ENCODE data around the gene MIA3. TPM values are rescaled to one million over a fixed set of nuclear protein-coding genes. Genes with fewer than 3 reads are reported as not detected.

Gene MIA3
- total and polyA plus RNA-seq, 9 of the 15 experiments (the other 6 are each of a cell fraction or from before 2014, with no cell fraction given) = 21.6 to 89.4 (median 40.8) TPM

DNA sequence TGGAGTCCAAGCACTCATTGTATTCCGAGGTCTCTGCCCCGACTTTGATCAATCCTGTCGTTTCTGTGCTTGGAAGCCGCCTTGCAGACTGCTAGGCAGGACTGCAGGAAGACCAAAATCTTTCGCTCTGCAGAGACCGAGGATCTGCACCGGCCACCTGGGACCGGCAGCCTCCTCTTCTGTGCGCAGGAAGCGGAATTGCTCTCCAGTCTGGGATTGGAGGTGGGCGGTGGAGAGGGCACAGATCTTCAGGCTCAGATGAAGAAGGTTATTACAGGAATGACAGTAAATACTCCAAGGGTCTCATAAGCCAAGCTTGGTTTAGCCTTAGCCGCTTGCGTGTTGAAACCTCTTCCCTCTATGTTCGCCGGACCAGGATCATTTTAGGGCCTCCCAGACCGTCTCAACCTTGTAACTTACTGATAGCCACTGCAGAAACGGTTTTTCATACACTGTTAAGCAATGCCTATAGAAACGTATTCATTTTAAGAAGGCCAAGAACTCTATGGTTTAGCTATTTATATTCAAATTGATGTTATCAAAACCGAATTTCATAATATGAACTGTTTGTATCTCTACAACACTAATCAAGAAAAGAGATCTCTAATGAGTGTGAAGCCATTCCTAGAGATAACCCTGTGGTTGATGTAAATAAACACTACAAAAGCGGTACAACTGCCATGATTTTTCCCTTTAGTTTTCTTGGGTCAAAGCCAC, 1.1 kb downstream of the MIA3 start:
- no peaks in the 10 kb centered on the region for H3K9me3 ChIP-seq (replicated peaks; ENCODE audit: control insufficient read depth, insufficient read depth, low read depth, low read length)
- peak; percentile 15 for FAIRE-seq
- ChIA-PET POLR2A (no interaction called here), CTCF (ENCODE audit: low intra/inter-chr PET ratio) (no interaction called here)
- in situ Hi-C loops (cut with MboI) (no loop called here), intact Hi-C loops (cut with micrococcal nuclease) (loop anchor here (2.0 kb wide), 2 partner anchors 24 to 30 kb away; partner anchors contain the start of gene TAF1A)
- DNase-seq (ENCODE audit: extremely low read depth in 1 of 4, low spot score in 3 of 4) = peak; percentile 40 to 67 (median 48)
- peaks cover 34% of the 10 kb centered on the region for H3K79me2 ChIP-seq (ENCODE audit: control insufficient read depth, insufficient read depth, low read length)
- ATAC-seq = peak; percentile 80
- H3K27me3 ChIP-seq (ENCODE audit: control insufficient read depth in 2 of 2, insufficient read depth in 2 of 2, low read length in 2 of 2) = no peaks in the 10 kb centered on the region
- peak overlapping the region; percentile 82 for H2AFZ ChIP-seq (ENCODE audit: low read depth, low read length)
- peaks cover 8 to 14% of the 10 kb centered on the region in 2 experiments; a peak in 4 of 5 replicates for H3K4me1 ChIP-seq (replicated peaks in 1 of 2; ENCODE audit: control insufficient read depth in 2 of 2, insufficient read depth in 2 of 2, low read length in 2 of 2)
- peaks cover 13% of the 10 kb centered on the region for H4K20me1 ChIP-seq (replicated peaks; ENCODE audit: control insufficient read depth, insufficient read depth, low read length)
- peak overlapping the region; percentile 86 for H3K4me3 ChIP-seq
- peak overlapping the region; percentile 90 for H3K4me2 ChIP-seq (ENCODE audit: insufficient read depth, low read length)
- 3% methylated on average over 20 of the region's 20 CpGs for WGBS (ENCODE audit: insufficient coverage, low coverage, missing lambda C conversion rate)
- BruUV-seq (replicated peaks) = TSS peak; percentile 49
- H3K9me1 ChIP-seq (ENCODE audit: control insufficient read depth, insufficient read depth, low read length) = no peaks in the 10 kb centered on the region
- H3K36me3 ChIP-seq (ENCODE audit: control insufficient read depth, insufficient read depth, low read length) = peaks cover 29% of the 10 kb centered on the region
- peak overlapping the region; percentile 84; the same call in 2 of the 3 replicates for H3K27ac ChIP-seq (ENCODE audit: extremely low read depth, low read depth, low read length)
- peak overlapping the region; percentile 72 to 96 for H3K9ac ChIP-seq (ENCODE audit: insufficient read depth in 1 of 2, low read depth in 2 of 2, low read length in 2 of 2)
- TF ChIP-seq RAD51 (IDR thresholded peaks at IDR 0.05; ENCODE audit: borderline replicate concordance, low read depth) (no peak), POU5F1 (IDR thresholded peaks at IDR 0.05; ENCODE audit: borderline replicate concordance, low read depth, low read length, partially characterized antibody) (no peak), KLF6 (CRISPR knock-in tag; IDR thresholded peaks at IDR 0.05; ENCODE audit: borderline replicate concordance) (no peak)
- TF ChIP-seq, protein P1, sequence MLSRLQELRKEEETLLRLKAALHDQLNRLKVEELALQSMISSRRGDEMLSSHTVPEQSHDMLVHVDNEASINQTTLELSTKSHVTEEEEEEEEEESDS (CRISPR knock-in tag; IDR thresholded peaks at IDR 0.05) = no peak
- TF ChIP-seq, protein P2, sequence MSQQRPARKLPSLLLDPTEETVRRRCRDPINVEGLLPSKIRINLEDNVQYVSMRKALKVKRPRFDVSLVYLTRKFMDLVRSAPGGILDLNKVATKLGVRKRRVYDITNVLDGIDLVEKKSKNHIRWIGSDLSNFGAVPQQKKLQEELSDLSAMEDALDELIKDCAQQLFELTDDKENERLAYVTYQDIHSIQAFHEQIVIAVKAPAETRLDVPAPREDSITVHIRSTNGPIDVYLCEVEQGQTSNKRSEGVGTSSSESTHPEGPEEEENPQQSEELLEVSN (IDR thresholded peaks at IDR 0.05; ENCODE audit: borderline replicate concordance in 1 of 2, extremely low read depth in 1 of 2, insufficient read depth in 1 of 2, insufficient read length in 1 of 2, low read depth in 1 of 2, low read length in 1 of 2, poor library complexity in 1 of 2, severe bottlenecking in 1 of 2) = peak in 1 of 2 experiments; percentile 61
- TF ChIP-seq, protein P3, sequence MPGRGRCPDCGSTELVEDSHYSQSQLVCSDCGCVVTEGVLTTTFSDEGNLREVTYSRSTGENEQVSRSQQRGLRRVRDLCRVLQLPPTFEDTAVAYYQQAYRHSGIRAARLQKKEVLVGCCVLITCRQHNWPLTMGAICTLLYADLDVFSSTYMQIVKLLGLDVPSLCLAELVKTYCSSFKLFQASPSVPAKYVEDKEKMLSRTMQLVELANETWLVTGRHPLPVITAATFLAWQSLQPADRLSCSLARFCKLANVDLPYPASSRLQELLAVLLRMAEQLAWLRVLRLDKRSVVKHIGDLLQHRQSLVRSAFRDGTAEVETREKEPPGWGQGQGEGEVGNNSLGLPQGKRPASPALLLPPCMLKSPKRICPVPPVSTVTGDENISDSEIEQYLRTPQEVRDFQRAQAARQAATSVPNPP (IDR thresholded peaks at IDR 0.05; ENCODE audit: borderline replicate concordance, insufficient read depth, insufficient read length) = no peak
- TF ChIP-seq, protein P4, sequence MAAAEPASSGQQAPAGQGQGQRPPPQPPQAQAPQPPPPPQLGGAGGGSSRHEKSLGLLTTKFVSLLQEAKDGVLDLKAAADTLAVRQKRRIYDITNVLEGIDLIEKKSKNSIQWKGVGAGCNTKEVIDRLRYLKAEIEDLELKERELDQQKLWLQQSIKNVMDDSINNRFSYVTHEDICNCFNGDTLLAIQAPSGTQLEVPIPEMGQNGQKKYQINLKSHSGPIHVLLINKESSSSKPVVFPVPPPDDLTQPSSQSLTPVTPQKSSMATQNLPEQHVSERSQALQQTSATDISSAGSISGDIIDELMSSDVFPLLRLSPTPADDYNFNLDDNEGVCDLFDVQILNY (CRISPR knock-in tag; IDR thresholded peaks at IDR 0.05) = no peak
- TF ChIP-seq, protein P5, sequence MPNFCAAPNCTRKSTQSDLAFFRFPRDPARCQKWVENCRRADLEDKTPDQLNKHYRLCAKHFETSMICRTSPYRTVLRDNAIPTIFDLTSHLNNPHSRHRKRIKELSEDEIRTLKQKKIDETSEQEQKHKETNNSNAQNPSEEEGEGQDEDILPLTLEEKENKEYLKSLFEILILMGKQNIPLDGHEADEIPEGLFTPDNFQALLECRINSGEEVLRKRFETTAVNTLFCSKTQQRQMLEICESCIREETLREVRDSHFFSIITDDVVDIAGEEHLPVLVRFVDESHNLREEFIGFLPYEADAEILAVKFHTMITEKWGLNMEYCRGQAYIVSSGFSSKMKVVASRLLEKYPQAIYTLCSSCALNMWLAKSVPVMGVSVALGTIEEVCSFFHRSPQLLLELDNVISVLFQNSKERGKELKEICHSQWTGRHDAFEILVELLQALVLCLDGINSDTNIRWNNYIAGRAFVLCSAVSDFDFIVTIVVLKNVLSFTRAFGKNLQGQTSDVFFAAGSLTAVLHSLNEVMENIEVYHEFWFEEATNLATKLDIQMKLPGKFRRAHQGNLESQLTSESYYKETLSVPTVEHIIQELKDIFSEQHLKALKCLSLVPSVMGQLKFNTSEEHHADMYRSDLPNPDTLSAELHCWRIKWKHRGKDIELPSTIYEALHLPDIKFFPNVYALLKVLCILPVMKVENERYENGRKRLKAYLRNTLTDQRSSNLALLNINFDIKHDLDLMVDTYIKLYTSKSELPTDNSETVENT (CRISPR knock-in tag; IDR thresholded peaks at IDR 0.05) = no peak
